Duodenal mucosa (tissue), 2 donors: Measurements from ENCODE around the gene ZBTB1.
"Not testable (repeated sequence)": the region's sequence is repeated elsewhere in the genome, so short reads cannot be mapped to it uniquely, and the experiment has no call there.

ENCODE experiments used
- H3K27ac ChIP-seq: one replicate; pipeline ENCODE4 v1.7.0; 2013; ENCODE audit warnings: low read depth, low read length
- H3K27me3 ChIP-seq, 2 donors: one replicate each; pipeline ENCODE4 v1.7.0; 2013; ENCODE audit warnings: low read length in 2 of 2, control low read depth in 1 of 2; ENCODE audit not compliant: insufficient read depth in 2 of 2, control insufficient read depth in 1 of 2
- H3K36me3 ChIP-seq, 2 donors: one replicate each; pipeline ENCODE4 v1.7.0; 2013; ENCODE audit warnings: low read length in 2 of 2, control low read depth in 1 of 2; ENCODE audit not compliant: insufficient read depth in 2 of 2, control insufficient read depth in 1 of 2
- H3K4me1 ChIP-seq, 2 donors: one replicate each; pipeline ENCODE4 v1.7.0; 2013; ENCODE audit warnings: low read length in 2 of 2, control low read depth in 1 of 2; ENCODE audit not compliant: insufficient read depth in 2 of 2, control insufficient read depth in 1 of 2
- H3K4me3 ChIP-seq, 2 donors: one replicate each; pipeline ENCODE4 v1.7.0; 2013; ENCODE audit warnings: low read length in 2 of 2, low read depth in 1 of 2
- H3K9ac ChIP-seq, 2 donors: one replicate each; pipeline ENCODE4 v1.7.0; 2013; ENCODE audit warnings: low read length in 2 of 2, low read depth in 1 of 2
- H3K9me3 ChIP-seq, 2 donors: one replicate each; pipeline ENCODE4 v1.7.0; 2013; ENCODE audit warnings: low read length in 2 of 2, control low read depth in 1 of 2; ENCODE audit not compliant: control insufficient read depth in 1 of 2

ZBTB1 gene

GRCh38 chr14:64544607-64545312 is 40.2 kb downstream of the ZBTB1 start:
- Histone ChIP-seq H3K9ac (no peak overlapping the region), H3K4me1 (peaks cover 8 to 20% of the 10 kb centered on the region in 2 donors), H3K9me3 (peaks cover 5 to 7% of the 10 kb centered on the region in 2 donors)

GRCh38 chr14:64549016-64549415 is 44.4 kb downstream of the ZBTB1 start:
- peak overlapping the region in 1 of 2 donors; percentile 71 for H3K4me3 ChIP-seq
- no peak overlapping the region for H3K27ac ChIP-seq
- H3K9me3 ChIP-seq: no peaks in the 10 kb centered on the region
- H3K27me3 ChIP-seq: peaks cover 0 to 6% of the 10 kb centered on the region in 2 donors
- peak overlapping the region in 1 of 2 donors; percentile 84 for H3K9ac ChIP-seq
- H3K36me3 ChIP-seq: no peaks in the 10 kb centered on the region
- peaks cover 8 to 11% of the 10 kb centered on the region in 2 donors for H3K4me1 ChIP-seq

More at GRCh38 chr14:64544607-64545312, 40.2 kb downstream of the ZBTB1 start:
- H3K27me3 ChIP-seq: peaks cover 3 to 12% of the 10 kb centered on the region in 2 donors
- no peak overlapping the region for H3K4me3 ChIP-seq
- no peak overlapping the region for H3K27ac ChIP-seq
- no peaks in the 10 kb centered on the region for H3K36me3 ChIP-seq

GRCh38 chr14:64549791-64550620 is 45.4 kb downstream of the ZBTB1 start, which contains the start of gene PPP1R36:
Gene PPP1R36 (plus strand): TSS chr14:64549961. CDS start chr14:64549998, 37 bp downstream.
- Histone ChIP-seq H3K27ac (peak within 1 kb of the TSS; percentile 73), H3K4me1 (peaks cover 13 to 17% of the 10 kb centered on the region in 2 donors), H3K4me3 (peak within 1 kb of the TSS; percentile 67 to 71), H3K36me3 (no peaks in the 10 kb centered on the region), H3K9ac (peak within 1 kb of the TSS; percentile 63 to 84), H3K27me3 (peaks cover 0 to 6% of the 10 kb centered on the region in 2 donors), H3K9me3 (no peaks in the 10 kb centered on the region)

GRCh38 chr14:64550621-64551333 is 46.2 kb downstream of the ZBTB1 start:
- peak overlapping the region; percentile 67 to 71 for H3K4me3 ChIP-seq
- H3K27ac ChIP-seq: no peak overlapping the region
- H3K27me3 ChIP-seq: peaks cover 0 to 6% of the 10 kb centered on the region in 2 donors
- no peaks in the 10 kb centered on the region for H3K9me3 ChIP-seq
- H3K36me3 ChIP-seq: no peaks in the 10 kb centered on the region
- H3K9ac ChIP-seq: peak overlapping the region; percentile 63 to 84
- peaks cover 13 to 17% of the 10 kb centered on the region in 2 donors for H3K4me1 ChIP-seq

- peak overlapping the region; percentile 28 to 30 for H3K4me3 ChIP-seq
- peaks cover 5 to 12% of the 10 kb centered on the region in 2 donors for H3K4me1 ChIP-seq
- H3K9ac ChIP-seq: no peak overlapping the region
- no peaks in the 10 kb centered on the region for H3K9me3 ChIP-seq
- no peak overlapping the region for H3K27ac ChIP-seq
- peaks cover 0 to 6% of the 10 kb centered on the region in 2 donors for H3K27me3 ChIP-seq
- no peaks in the 10 kb centered on the region for H3K36me3 ChIP-seq
Measured at GRCh38 chr14:64554556-64554955, 50.0 kb downstream of the ZBTB1 start.

GRCh38 chr14:64556526-64556925 is 52.0 kb downstream of the ZBTB1 start:
- Histone ChIP-seq H3K4me1 (peaks cover 5 to 6% of the 10 kb centered on the region in 2 donors), H3K27me3 (no peaks in the 10 kb centered on the region), H3K36me3 (no peaks in the 10 kb centered on the region), H3K4me3 (no peak overlapping the region), H3K27ac (no peak overlapping the region), H3K9ac (no peak overlapping the region), H3K9me3 (no peaks in the 10 kb centered on the region)

GRCh38 chr14:64558216-64558615 is 53.6 kb downstream of the ZBTB1 start:
- H3K27me3 ChIP-seq, H3K9me3 ChIP-seq, H3K4me3 ChIP-seq, H3K4me1 ChIP-seq, H3K27ac ChIP-seq, H3K9ac ChIP-seq, H3K36me3 ChIP-seq: not testable (repeated sequence)

GRCh38 chr14:64561631-64562030 is 57.1 kb downstream of the ZBTB1 start:
- no peaks in the 10 kb centered on the region for H3K9me3 ChIP-seq
- H3K36me3 ChIP-seq: no peaks in the 10 kb centered on the region
- no peaks in the 10 kb centered on the region for H3K4me1 ChIP-seq
- no peak overlapping the region for H3K9ac ChIP-seq
- no peaks in the 10 kb centered on the region for H3K27me3 ChIP-seq
- H3K4me3 ChIP-seq: no peak overlapping the region
- no peak overlapping the region for H3K27ac ChIP-seq

- Histone ChIP-seq H3K9me3 (no peaks in the 10 kb centered on the region), H3K27ac (no peak overlapping the region), H3K4me1 (no peaks in the 10 kb centered on the region), H3K27me3 (no peaks in the 10 kb centered on the region), H3K4me3 (no peak overlapping the region), H3K9ac (no peak overlapping the region), H3K36me3 (no peaks in the 10 kb centered on the region)
Measured at GRCh38 chr14:64562436-64562835, 57.9 kb downstream of the ZBTB1 start.
